HepG2 (cell line): Measurements from ENCODE around the gene BRIP1.

Experiments
- ATF7 ChIP-seq, 2 experiments: fragments of 450-650 bp in 1 of 2; sonication (generic) in 1 of 2; formaldehyde crosslinking in 1 of 2; IDR thresholded peaks; 2 replicates each; pipeline versions ENCODE4 v1.4.0 to v1.6.1; 2016 to 2020; ENCODE audit warnings: antibody characterized with exemption in 1 of 2, mild to moderate bottlenecking in 1 of 2, missing genetic modification reagents in 1 of 2
- CTCF ChIP-seq: sonication (generic); formaldehyde crosslinking; IDR thresholded peaks from 2 replicates; pipeline ENCODE4 v1.5.0; 2020; ENCODE audit warnings: mild to moderate bottlenecking, missing genetic modification reagents, moderate library complexity
- IKZF4 ChIP-seq: sonication (generic); formaldehyde crosslinking; IDR thresholded peaks from 2 replicates; pipeline ENCODE4 v1.5.1; 2020; ENCODE audit warnings: borderline replicate concordance, mild to moderate bottlenecking, low read depth, missing genetic modification reagents; ENCODE audit errors: not compliant biosample characterization
- NR2C2 ChIP-seq: sonication (generic); formaldehyde crosslinking; IDR thresholded peaks from 2 replicates; pipeline ENCODE4 v1.4.0; 2020; ENCODE audit warnings: missing genetic modification reagents, mild to moderate bottlenecking, moderate library complexity, borderline replicate concordance
- POLR2A ChIP-seq, 2 experiments: IDR thresholded peaks; 2 replicates each; pipeline ENCODE4 v1.6.1; 2011; ENCODE audit warnings: low read depth in 2 of 2, low read length in 2 of 2, mild to moderate bottlenecking in 1 of 2, moderate library complexity in 1 of 2; ENCODE audit not compliant: insufficient read depth in 1 of 2
- RFXANK ChIP-seq: IDR thresholded peaks from 2 replicates; pipeline ENCODE4 v1.6.1; 2016
- TP53 ChIP-seq: sonication (generic); formaldehyde crosslinking; conservative IDR thresholded peaks from 2 replicates; pipeline ENCODE4 v1.4.0; 2020; ENCODE audit warnings: missing genetic modification reagents
- ZNF281 ChIP-seq: sonication (generic); formaldehyde crosslinking; IDR thresholded peaks from 2 replicates; pipeline ENCODE4 v1.4.0; 2020; ENCODE audit warnings: missing genetic modification reagents, borderline replicate concordance
- ZNF83 ChIP-seq: sonication (generic); formaldehyde crosslinking; IDR thresholded peaks from 2 replicates; pipeline ENCODE4 v1.4.0; 2020; ENCODE audit warnings: missing genetic modification reagents, mild to moderate bottlenecking, borderline replicate concordance

- no peak for TF ChIP-seq NR2C2 (CRISPR knock-in tag)
- TF ChIP-seq CTCF (CRISPR knock-in tag): no peak
- TF ChIP-seq POLR2A (IDR thresholded peaks at IDR 0.05; ENCODE audit: insufficient read depth in 1 of 2, low read depth in 2 of 2, low read length in 2 of 2): no peak
- no peak for TF ChIP-seq ATF7 (IDR thresholded peaks at IDR 0.05)
- no peak for TF ChIP-seq ATF7 (CRISPR knock-in tag; IDR thresholded peaks at IDR 0.05)
- TF ChIP-seq IKZF4 (CRISPR knock-in tag): no peak
- no peak for TF ChIP-seq ZNF281 (CRISPR knock-in tag)
- no peak for TF ChIP-seq ZNF83 (CRISPR knock-in tag)
- no peak for TF ChIP-seq RFXANK
- TF ChIP-seq TP53 (CRISPR knock-in tag): no peak
Observed at GRCh38 chr17:61770043-61770442, 93.3 kb downstream of the BRIP1 start.
